Measurements from ENCODE around the gene GALNT8. TPM values are rescaled to one million over a fixed set of nuclear protein-coding genes. Genes with fewer than 3 reads are reported as not detected.
A peak's percentile ranks its signal among the peaks of the same experiment; 100 is the strongest.

GALNT8 gene
- total RNA-seq, 4 donors from 2014 or later, result 0.39 to 1.8 (median 0.95) TPM

- no peak for TF ChIP-seq POLR2A (IDR thresholded peaks at IDR 0.05)
- TF ChIP-seq, protein P1, sequence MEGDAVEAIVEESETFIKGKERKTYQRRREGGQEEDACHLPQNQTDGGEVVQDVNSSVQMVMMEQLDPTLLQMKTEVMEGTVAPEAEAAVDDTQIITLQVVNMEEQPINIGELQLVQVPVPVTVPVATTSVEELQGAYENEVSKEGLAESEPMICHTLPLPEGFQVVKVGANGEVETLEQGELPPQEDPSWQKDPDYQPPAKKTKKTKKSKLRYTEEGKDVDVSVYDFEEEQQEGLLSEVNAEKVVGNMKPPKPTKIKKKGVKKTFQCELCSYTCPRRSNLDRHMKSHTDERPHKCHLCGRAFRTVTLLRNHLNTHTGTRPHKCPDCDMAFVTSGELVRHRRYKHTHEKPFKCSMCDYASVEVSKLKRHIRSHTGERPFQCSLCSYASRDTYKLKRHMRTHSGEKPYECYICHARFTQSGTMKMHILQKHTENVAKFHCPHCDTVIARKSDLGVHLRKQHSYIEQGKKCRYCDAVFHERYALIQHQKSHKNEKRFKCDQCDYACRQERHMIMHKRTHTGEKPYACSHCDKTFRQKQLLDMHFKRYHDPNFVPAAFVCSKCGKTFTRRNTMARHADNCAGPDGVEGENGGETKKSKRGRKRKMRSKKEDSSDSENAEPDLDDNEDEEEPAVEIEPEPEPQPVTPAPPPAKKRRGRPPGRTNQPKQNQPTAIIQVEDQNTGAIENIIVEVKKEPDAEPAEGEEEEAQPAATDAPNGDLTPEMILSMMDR (IDR thresholded peaks at IDR 0.05), result no peak
- intact Hi-C loops (cut with DNase I; ENCODE audit: low total_unique reads), result no loop called here
- DNase-seq (ENCODE audit: low spot score in 2 of 2), result no peak
- peak overlapping the region; percentile 28 for H3K4me3 ChIP-seq (ENCODE audit: low read depth, poor library complexity, severe bottlenecking)
- 1 to 5% methylated on average over 42 to 43 of the region's 80 CpGs for WGBS, 2 donors
Observed at GRCh38 chr12:4809449-4810218, 89.4 kb downstream of the GALNT8 start.

DNA sequence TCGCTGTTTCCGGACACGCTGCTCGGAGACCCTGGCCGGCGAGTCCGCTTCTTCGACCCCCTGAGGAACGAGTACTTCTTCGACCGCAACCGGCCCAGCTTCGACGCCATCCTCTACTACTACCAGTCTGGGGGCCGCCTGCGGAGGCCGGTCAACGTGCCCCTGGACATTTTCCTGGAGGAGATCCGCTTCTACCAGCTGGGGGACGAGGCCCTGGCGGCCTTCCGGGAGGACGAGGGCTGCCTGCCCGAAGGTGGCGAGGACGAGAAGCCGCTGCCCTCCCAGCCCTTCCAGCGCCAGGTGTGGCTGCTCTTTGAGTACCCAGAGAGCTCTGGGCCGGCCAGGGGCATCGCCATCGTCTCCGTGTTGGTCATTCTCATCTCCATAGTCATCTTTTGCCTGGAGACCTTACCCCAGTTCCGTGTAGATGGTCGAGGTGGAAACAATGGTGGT lies 90.0 kb downstream of the GALNT8 start:
- no peak for TF ChIP-seq POLR2A (IDR thresholded peaks at IDR 0.05)
- TF ChIP-seq, protein P1 (IDR thresholded peaks at IDR 0.05), result no peak
- 26 to 43% methylated on average over 29 to 34 of the region's 34 CpGs for WGBS, 2 donors
- H3K4me3 ChIP-seq (ENCODE audit: low read depth, poor library complexity, severe bottlenecking), result no peak overlapping the region
- no peak for DNase-seq (ENCODE audit: low spot score in 2 of 2)
- intact Hi-C loops (cut with DNase I; ENCODE audit: low total_unique reads), result no loop called here

GRCh38 chr12:4812624-4813327 lies 92.6 kb downstream of the GALNT8 start:
- no peak overlapping the region for H3K4me3 ChIP-seq (ENCODE audit: low read depth, poor library complexity, severe bottlenecking)
- DNase-seq (ENCODE audit: low spot score in 2 of 2), result no peak
- WGBS, 2 donors, result 86 to 92% methylated on average over 4 of the region's 4 CpGs
- intact Hi-C loops (cut with DNase I; ENCODE audit: low total_unique reads), result no loop called here
- TF ChIP-seq POLR2A (IDR thresholded peaks at IDR 0.05), result no peak
- TF ChIP-seq, protein P1 (IDR thresholded peaks at IDR 0.05), result no peak

DNA sequence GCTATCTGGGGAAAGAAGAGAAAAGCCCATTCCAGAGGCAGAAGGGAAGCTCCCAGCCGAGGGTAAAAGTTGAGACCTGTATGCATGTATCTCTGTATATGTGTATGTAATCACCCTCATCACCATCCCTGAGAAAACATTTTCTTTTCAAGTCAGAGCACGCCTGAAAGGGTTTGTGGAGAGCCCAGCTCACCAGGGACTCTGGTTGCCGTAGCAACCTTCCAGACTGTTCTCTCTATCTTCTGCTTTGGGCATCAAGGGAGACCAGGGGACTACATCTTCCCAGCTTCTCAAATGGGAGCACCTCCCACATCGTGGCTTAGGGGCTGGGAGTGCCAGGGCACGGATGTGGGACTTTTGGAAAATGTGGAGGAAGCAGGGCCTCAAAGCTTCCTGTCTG lies 93.5 kb downstream of the GALNT8 start:
- WGBS, 2 donors, result 52 to 63% methylated on average over 5 of the region's 5 CpGs
- intact Hi-C loops (cut with DNase I; ENCODE audit: low total_unique reads), result no loop called here

GRCh38 chr12:4814485-4814884 lies 94.3 kb downstream of the GALNT8 start:
- H3K4me3 ChIP-seq (ENCODE audit: low read depth, poor library complexity, severe bottlenecking), result no peak overlapping the region
- no peak for DNase-seq (ENCODE audit: low spot score in 2 of 2)
- 72 to 77% methylated on average over 9 of the region's 9 CpGs for WGBS, 2 donors
- intact Hi-C loops (cut with DNase I; ENCODE audit: low total_unique reads), result no loop called here
- TF ChIP-seq POLR2A (IDR thresholded peaks at IDR 0.05), result no peak
- TF ChIP-seq, protein P1 (IDR thresholded peaks at IDR 0.05), result no peak

More for the DNA sequence above, 93.5 kb downstream of the GALNT8 start:
- no peak for TF ChIP-seq POLR2A (IDR thresholded peaks at IDR 0.05)
- TF ChIP-seq, protein P1 (IDR thresholded peaks at IDR 0.05), result no peak
- no peak for DNase-seq (ENCODE audit: low spot score in 2 of 2)
- H3K4me3 ChIP-seq (ENCODE audit: low read depth, poor library complexity, severe bottlenecking), result no peak overlapping the region
